SK-N-SH treated with all-trans-retinoic acid at 6 μM for 48 hours (cell line): ENCODE results near the gene TCTN1.

Source experiments
- ATAC-seq: fragments of 200-7000 bp; cut with Tn5 transposase; 3 replicates; pipeline ENCODE4 v1.9.1; 2020; ENCODE audit warnings: mild to moderate bottlenecking, moderate library complexity
- ARNTL ChIP-seq: fragments of 450-650 bp; formaldehyde crosslinking; IDR thresholded peaks from 2 replicates; pipeline ENCODE4 v1.5.0; 2020; ENCODE audit warnings: low read depth, mild to moderate bottlenecking, moderate library complexity, borderline replicate concordance
- CSDC2 ChIP-seq: fragments of 250-450 bp; sonication (Bioruptor Pico); IDR thresholded peaks from 2 replicates; pipeline ENCODE4 v1.5.0; 2020; ENCODE audit warnings: mild to moderate bottlenecking, moderate library complexity
- CSRNP3 ChIP-seq: fragments of 250-450 bp; sonication (Bioruptor Pico); IDR thresholded peaks from 2 replicates; pipeline ENCODE4 v1.5.1; 2021; ENCODE audit warnings: mild to moderate bottlenecking, moderate library complexity
- ESRRG ChIP-seq: fragments of 250-450 bp; sonication (Bioruptor Pico); IDR thresholded peaks from 2 replicates; pipeline ENCODE4 v1.6.1; 2021; ENCODE audit warnings: mild to moderate bottlenecking
- GLIS3 ChIP-seq: fragments of 250-450 bp; sonication (Bioruptor Pico); IDR thresholded peaks from 2 replicates; pipeline ENCODE4 v1.5.0; 2020; ENCODE audit warnings: mild to moderate bottlenecking, moderate library complexity
- ISL1 ChIP-seq: fragments of 250-450 bp; sonication (Bioruptor Pico); IDR thresholded peaks from 2 replicates; pipeline ENCODE4 v2.1.2; 2022; ENCODE audit warnings: mild to moderate bottlenecking, moderate library complexity
- OSR1 ChIP-seq: fragments of 250-450 bp; sonication (Bioruptor Pico); IDR thresholded peaks from 2 replicates; pipeline ENCODE4 v1.8.0; 2022; ENCODE audit warnings: moderate library complexity, mild to moderate bottlenecking, inconsistent platforms
- PPARA ChIP-seq: fragments of 250-450 bp; sonication (Bioruptor Pico); IDR thresholded peaks from 2 replicates; pipeline ENCODE4 v1.5.0; 2020; ENCODE audit warnings: mild to moderate bottlenecking, borderline replicate concordance
- SNAI2 ChIP-seq: fragments of 250-450 bp; sonication (Bioruptor Pico); IDR thresholded peaks from 2 replicates; pipeline ENCODE4 v1.5.0; 2020; ENCODE audit warnings: mild to moderate bottlenecking, moderate library complexity
- TOX ChIP-seq: fragments of 250-450 bp; sonication (Bioruptor Pico); IDR thresholded peaks from 2 replicates; pipeline ENCODE4 v1.8.0; 2021; ENCODE audit warnings: mild to moderate bottlenecking, moderate library complexity, borderline replicate concordance
- TSHZ2 ChIP-seq: fragments of 250-450 bp; sonication (Bioruptor Pico); IDR thresholded peaks from 2 replicates; pipeline ENCODE4 v1.5.0; 2020; ENCODE audit warnings: mild to moderate bottlenecking, moderate library complexity
- ZC3H10 ChIP-seq: fragments of 250-450 bp; sonication (Bioruptor Pico); IDR thresholded peaks from 2 replicates; pipeline ENCODE4 v1.5.1; 2021; ENCODE audit warnings: mild to moderate bottlenecking, moderate library complexity
- ZFP3 ChIP-seq: fragments of 250-450 bp; sonication (Bioruptor Pico); IDR thresholded peaks from 2 replicates; pipeline ENCODE4 v1.5.0; 2020; ENCODE audit warnings: mild to moderate bottlenecking, moderate library complexity
- ZFP30 ChIP-seq: fragments of 450-650 bp; formaldehyde crosslinking; IDR thresholded peaks from 2 replicates; pipeline ENCODE4 v1.5.0; 2022; ENCODE audit warnings: mild to moderate bottlenecking, moderate library complexity
- ZNF565 ChIP-seq: fragments of 450-650 bp; formaldehyde crosslinking; conservative IDR thresholded peaks from 2 replicates; pipeline ENCODE4 v1.5.0; 2020; ENCODE audit warnings: low read depth, mild to moderate bottlenecking, moderate library complexity
- ZNF70 ChIP-seq: fragments of 450-650 bp; formaldehyde crosslinking; IDR thresholded peaks from 2 replicates; pipeline ENCODE4 v1.5.0; 2020; ENCODE audit warnings: mild to moderate bottlenecking, moderate library complexity
- ZNF8 ChIP-seq: fragments of 450-650 bp; formaldehyde crosslinking; IDR thresholded peaks from 2 replicates; pipeline ENCODE4 v1.5.0; 2020; ENCODE audit warnings: mild to moderate bottlenecking, moderate library complexity
- TF ChIP-seq, protein P1 (sequence below): fragments of 250-450 bp; sonication (Bioruptor Pico); IDR thresholded peaks from 2 replicates; pipeline ENCODE4 v1.8.0; 2021; ENCODE audit warnings: low read depth, mild to moderate bottlenecking, moderate library complexity, borderline replicate concordance
- TF ChIP-seq, protein P2 (sequence below): fragments of 250-450 bp; sonication (Bioruptor Pico); IDR thresholded peaks from 2 replicates; pipeline ENCODE4 v1.5.1; 2020; ENCODE audit warnings: low read depth, mild to moderate bottlenecking, moderate library complexity
- TF ChIP-seq, protein P3 (sequence below): fragments of 250-450 bp; sonication (Bioruptor Pico); IDR thresholded peaks from 2 replicates; pipeline ENCODE4 v1.8.0; 2020; ENCODE audit warnings: mild to moderate bottlenecking, moderate library complexity, borderline replicate concordance

TCTN1 gene

DNA sequence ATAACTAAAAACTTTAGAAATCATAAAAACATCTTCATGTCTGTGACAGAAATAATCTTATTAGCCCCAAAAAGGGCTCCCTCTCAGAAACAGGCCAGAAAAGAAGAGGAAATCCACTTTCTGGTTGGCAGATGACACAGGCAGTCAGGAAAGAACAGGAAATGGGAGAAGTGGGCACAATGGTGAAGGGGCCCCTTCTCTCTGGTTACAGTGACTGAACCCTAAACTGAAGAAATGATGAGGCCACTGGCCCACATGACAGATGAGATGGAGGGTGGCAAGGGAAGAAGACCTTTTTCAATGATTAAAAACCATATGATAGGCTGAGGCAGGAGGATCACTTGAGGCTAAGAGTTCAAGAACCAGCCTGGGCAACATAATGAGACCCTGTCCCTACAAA is 21.1 kb downstream of the TCTN1 start:
- ATAC-seq, result no peak
- no peak for TF ChIP-seq ARNTL
- no peak for TF ChIP-seq ZC3H10 (CRISPR knock-in tag)
- TF ChIP-seq ESRRG (CRISPR knock-in tag), result no peak
- TF ChIP-seq CSDC2 (CRISPR knock-in tag), result no peak
- TF ChIP-seq, protein P1, sequence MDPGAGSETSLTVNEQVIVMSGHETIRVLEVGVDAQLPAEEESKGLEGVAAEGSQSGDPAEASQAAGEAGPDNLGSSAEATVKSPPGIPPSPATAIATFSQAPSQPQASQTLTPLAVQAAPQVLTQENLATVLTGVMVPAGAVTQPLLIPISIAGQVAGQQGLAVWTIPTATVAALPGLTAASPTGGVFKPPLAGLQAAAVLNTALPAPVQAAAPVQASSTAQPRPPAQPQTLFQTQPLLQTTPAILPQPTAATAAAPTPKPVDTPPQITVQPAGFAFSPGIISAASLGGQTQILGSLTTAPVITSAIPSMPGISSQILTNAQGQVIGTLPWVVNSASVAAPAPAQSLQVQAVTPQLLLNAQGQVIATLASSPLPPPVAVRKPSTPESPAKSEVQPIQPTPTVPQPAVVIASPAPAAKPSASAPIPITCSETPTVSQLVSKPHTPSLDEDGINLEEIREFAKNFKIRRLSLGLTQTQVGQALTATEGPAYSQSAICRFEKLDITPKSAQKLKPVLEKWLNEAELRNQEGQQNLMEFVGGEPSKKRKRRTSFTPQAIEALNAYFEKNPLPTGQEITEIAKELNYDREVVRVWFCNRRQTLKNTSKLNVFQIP (CRISPR knock-in tag), result no peak
- TF ChIP-seq ZNF565 (CRISPR knock-in tag), result no peak
- no peak for TF ChIP-seq CSRNP3 (CRISPR knock-in tag)
- TF ChIP-seq ZFP3 (CRISPR knock-in tag), result no peak
- no peak for TF ChIP-seq TSHZ2 (CRISPR knock-in tag)
- no peak for TF ChIP-seq OSR1 (CRISPR knock-in tag)
- no peak for TF ChIP-seq ZFP30
- TF ChIP-seq ISL1, result no peak
- TF ChIP-seq TOX (CRISPR knock-in tag), result no peak
- no peak for TF ChIP-seq SNAI2 (CRISPR knock-in tag)
- TF ChIP-seq, protein P2, sequence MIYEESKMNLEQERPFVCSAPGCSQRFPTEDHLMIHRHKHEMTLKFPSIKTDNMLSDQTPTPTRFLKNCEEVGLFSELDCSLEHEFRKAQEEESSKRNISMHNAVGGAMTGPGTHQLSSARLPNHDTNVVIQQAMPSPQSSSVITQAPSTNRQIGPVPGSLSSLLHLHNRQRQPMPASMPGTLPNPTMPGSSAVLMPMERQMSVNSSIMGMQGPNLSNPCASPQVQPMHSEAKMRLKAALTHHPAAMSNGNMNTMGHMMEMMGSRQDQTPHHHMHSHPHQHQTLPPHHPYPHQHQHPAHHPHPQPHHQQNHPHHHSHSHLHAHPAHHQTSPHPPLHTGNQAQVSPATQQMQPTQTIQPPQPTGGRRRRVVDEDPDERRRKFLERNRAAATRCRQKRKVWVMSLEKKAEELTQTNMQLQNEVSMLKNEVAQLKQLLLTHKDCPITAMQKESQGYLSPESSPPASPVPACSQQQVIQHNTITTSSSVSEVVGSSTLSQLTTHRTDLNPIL (CRISPR knock-in tag), result no peak
- TF ChIP-seq ZNF8 (CRISPR knock-in tag), result no peak
- no peak for TF ChIP-seq PPARA
- TF ChIP-seq GLIS3 (CRISPR knock-in tag), result no peak

DNA sequence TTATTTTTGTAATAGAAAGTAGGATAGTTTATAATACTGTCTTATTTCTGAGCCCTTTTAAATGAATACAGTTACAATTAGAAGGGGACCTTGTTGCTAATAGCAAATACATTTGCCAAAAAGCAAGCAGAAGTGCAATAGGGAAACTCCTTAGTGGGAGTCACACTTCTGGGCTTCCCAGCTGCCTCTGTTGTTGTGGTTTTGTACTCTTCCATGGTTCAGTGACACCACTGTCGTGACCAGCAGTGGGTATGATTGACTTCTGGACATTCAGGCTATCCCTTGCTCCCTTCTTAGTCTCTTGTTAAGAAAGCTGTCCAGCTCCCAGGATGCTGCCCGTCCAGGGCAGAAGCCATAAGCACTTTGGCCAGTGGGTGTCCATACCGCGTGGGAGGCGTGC is 22.6 kb downstream of the TCTN1 start:
- TF ChIP-seq PPARA, result no peak
- TF ChIP-seq GLIS3 (CRISPR knock-in tag), result no peak
- no peak for TF ChIP-seq ISL1
- no peak for TF ChIP-seq ZFP3 (CRISPR knock-in tag)
- TF ChIP-seq CSDC2 (CRISPR knock-in tag), result no peak
- TF ChIP-seq, protein P2 (CRISPR knock-in tag), result no peak
- no peak for TF ChIP-seq SNAI2 (CRISPR knock-in tag)
- TF ChIP-seq, protein P3, sequence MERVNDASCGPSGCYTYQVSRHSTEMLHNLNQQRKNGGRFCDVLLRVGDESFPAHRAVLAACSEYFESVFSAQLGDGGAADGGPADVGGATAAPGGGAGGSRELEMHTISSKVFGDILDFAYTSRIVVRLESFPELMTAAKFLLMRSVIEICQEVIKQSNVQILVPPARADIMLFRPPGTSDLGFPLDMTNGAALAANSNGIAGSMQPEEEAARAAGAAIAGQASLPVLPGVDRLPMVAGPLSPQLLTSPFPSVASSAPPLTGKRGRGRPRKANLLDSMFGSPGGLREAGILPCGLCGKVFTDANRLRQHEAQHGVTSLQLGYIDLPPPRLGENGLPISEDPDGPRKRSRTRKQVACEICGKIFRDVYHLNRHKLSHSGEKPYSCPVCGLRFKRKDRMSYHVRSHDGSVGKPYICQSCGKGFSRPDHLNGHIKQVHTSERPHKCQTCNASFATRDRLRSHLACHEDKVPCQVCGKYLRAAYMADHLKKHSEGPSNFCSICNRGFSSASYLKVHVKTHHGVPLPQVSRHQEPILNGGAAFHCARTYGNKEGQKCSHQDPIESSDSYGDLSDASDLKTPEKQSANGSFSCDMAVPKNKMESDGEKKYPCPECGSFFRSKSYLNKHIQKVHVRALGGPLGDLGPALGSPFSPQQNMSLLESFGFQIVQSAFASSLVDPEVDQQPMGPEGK, result no peak
- TF ChIP-seq ARNTL, result no peak
- no peak for TF ChIP-seq ZNF70
- TF ChIP-seq ZNF8 (CRISPR knock-in tag), result no peak
- TF ChIP-seq ZNF565 (CRISPR knock-in tag), result no peak
- no peak for ATAC-seq

DNA sequence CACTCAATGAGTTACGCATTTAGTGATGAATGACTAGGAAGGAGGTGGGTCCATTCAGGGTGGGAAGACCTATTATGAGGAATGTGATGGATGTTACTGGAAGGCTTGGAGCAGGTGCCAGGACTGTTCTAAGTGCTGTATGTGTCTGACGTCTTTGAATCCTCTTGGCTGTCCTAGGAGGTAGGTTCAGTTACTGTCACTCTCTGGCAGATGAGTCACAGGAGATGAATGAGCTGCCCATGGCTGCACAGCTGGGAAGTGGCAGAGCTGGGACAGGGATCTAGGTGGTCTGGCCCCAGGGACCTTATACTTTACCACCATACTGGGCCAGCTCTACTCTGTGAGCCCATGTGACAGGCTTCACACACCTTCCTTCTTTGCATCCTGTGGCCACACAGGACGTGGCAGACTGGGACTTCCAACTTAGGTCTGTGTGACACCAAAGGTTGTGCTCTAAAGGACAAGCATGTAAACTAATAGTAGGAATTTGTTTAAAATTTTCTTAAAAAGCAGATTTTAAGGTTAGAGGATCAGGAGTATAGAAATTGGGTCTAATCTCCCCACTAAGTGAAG is 24.0 kb downstream of the TCTN1 start:
- ATAC-seq, result no peak; the same call in 1 of the 3 replicates

More for the DNA sequence above, 24.0 kb downstream of the TCTN1 start:
- TF ChIP-seq CSRNP3 (CRISPR knock-in tag) (no peak), ZC3H10 (CRISPR knock-in tag) (no peak)
